K562 (cell line): ENCODE data around the gene JDP2. TPM values are rescaled to one million over a fixed set of nuclear protein-coding genes. Genes with fewer than 3 reads are reported as not detected.

Experiments used
- ATAC-seq: fragments of 200-7000 bp; cut with Tn5 transposase; 3 replicates; pipeline ENCODE4 v1.9.1; 2020; ENCODE audit warnings: moderate library complexity
- BruUV-seq: library from RNA; stranded (reverse); fragments of 400-500 nt; replicated peaks from 2 replicates; lab custom pipeline; 2021; lab: Mats Ljungman, UMichigan
- CTCF ChIA-PET: fragments of 300-600 bp; formaldehyde crosslinking; extraction: SDS; loops from one replicate; lab custom pipeline; 2021; ENCODE audit warnings: low intra/inter-chr PET ratio; lab: Yijun Ruan, JAX
- POLR2A ChIA-PET: fragments of 300-600, 350-650 bp; sonication (Branson Sonifier 250); formaldehyde crosslinking; extraction: SDS; loops from one replicate; lab custom pipeline; 2021; ENCODE audit warnings: antibody characterized with exemption, inconsistent platforms; lab: Yijun Ruan, JAX
- DNase-seq, 4 experiments: peaks; one replicate each; pipeline versions ENCODE4 v3.0.0 to v3.0.0-alpha.2; 2011 to 2018; ENCODE audit warnings: low spot score in 3 of 4, mixed read lengths in 3 of 4; ENCODE audit errors: extremely low read depth in 1 of 4
- FAIRE-seq: peaks from 2 replicates; lab custom pipeline; 2011; peaks lifted over from hg19 to GRCh38; lab: Jason Lieb, UNC
- H2AFZ ChIP-seq: 2 replicates; pipeline ENCODE4 v1.6.0; 2011; ENCODE audit warnings: low read depth, low read length, control low read depth, inconsistent platforms
- H3K27ac ChIP-seq: fragments of 200-600 bp; 3 replicates; pipeline ENCODE4 v1.8.0; 2011; ENCODE audit warnings: low read depth, mild to moderate bottlenecking, control low read depth, inconsistent platforms, low read length, moderate library complexity, mixed read lengths; ENCODE audit errors: extremely low read depth
- H3K27me3 ChIP-seq, 2 experiments: fragments of 300-600 bp in 1 of 2; 2 replicates in 1 of 2; 3 replicates in 1 of 2; pipeline versions ENCODE4 v1.6.0 to v1.8.0; 2011; ENCODE audit warnings: inconsistent platforms in 2 of 2, low read length in 2 of 2, mild to moderate bottlenecking in 1 of 2, mixed read lengths in 1 of 2, moderate library complexity in 1 of 2; ENCODE audit not compliant: control insufficient read depth in 2 of 2, insufficient read depth in 2 of 2
- H3K36me3 ChIP-seq: fragments of 300-600 bp; 3 replicates; pipeline ENCODE4 v1.8.0; 2011; ENCODE audit warnings: mild to moderate bottlenecking, low read length, inconsistent platforms; ENCODE audit not compliant: control insufficient read depth, insufficient read depth
- H3K4me1 ChIP-seq, 2 experiments: fragments of 200-600 bp in 1 of 2; replicated peaks in 1 of 2; 2 replicates in 1 of 2; 3 replicates in 1 of 2; pipeline versions ENCODE4 v1.5.1 to v1.8.0; 2011; ENCODE audit warnings: inconsistent platforms in 2 of 2, low read length in 2 of 2, mild to moderate bottlenecking in 1 of 2, mixed read lengths in 1 of 2, moderate library complexity in 1 of 2; ENCODE audit not compliant: control insufficient read depth in 2 of 2, insufficient read depth in 2 of 2
- H3K4me2 ChIP-seq: 2 replicates; pipeline ENCODE4 v1.6.1; 2011; ENCODE audit warnings: low read length, control low read depth, inconsistent platforms, mixed read lengths; ENCODE audit not compliant: insufficient read depth
- H3K4me3 ChIP-seq: fragments of 200-600 bp; sonication (generic), shearing (Covaris generic); 2 replicates; pipeline ENCODE4 v1.5.1; 2016; ENCODE audit warnings: control low read depth, inconsistent platforms
- H3K79me2 ChIP-seq: fragments of 200-600 bp; 3 replicates; pipeline ENCODE4 v1.8.0; 2011; ENCODE audit warnings: low read length, inconsistent platforms; ENCODE audit not compliant: control insufficient read depth, insufficient read depth
- H3K9ac ChIP-seq, 2 experiments: 2 replicates each; pipeline versions ENCODE4 v1.6.0 to v1.6.1; 2011; ENCODE audit warnings: low read depth in 2 of 2, low read length in 2 of 2, control low read depth in 1 of 2, inconsistent platforms in 1 of 2, mild to moderate bottlenecking in 1 of 2, mixed read lengths in 1 of 2; ENCODE audit not compliant: insufficient read depth in 1 of 2
- H3K9me1 ChIP-seq: one replicate; pipeline ENCODE4 v1.6.0; 2011; ENCODE audit warnings: inconsistent platforms, mild to moderate bottlenecking, low read length, moderate library complexity; ENCODE audit not compliant: control insufficient read depth, insufficient read depth
- H3K9me3 ChIP-seq: replicated peaks from 2 replicates; pipeline ENCODE4 v1.5.1; 2011; ENCODE audit warnings: low read depth, low read length, inconsistent platforms; ENCODE audit not compliant: control insufficient read depth, insufficient read depth
- H4K20me1 ChIP-seq: replicated peaks from 2 replicates; pipeline ENCODE4 v1.6.1; 2011; ENCODE audit warnings: low read length, inconsistent platforms, mixed read lengths; ENCODE audit not compliant: control insufficient read depth, insufficient read depth
- BDP1 ChIP-seq: IDR thresholded peaks from 3 replicates; pipeline ENCODE4 v1.6.1; 2011; ENCODE audit not compliant: insufficient read length, insufficient read depth
- FOXK1 ChIP-seq: sonication (generic); formaldehyde crosslinking; IDR thresholded peaks from 2 replicates; pipeline ENCODE4 v1.8.0; 2022; ENCODE audit warnings: missing genetic modification reagents, mild to moderate bottlenecking, borderline replicate concordance
- HDAC2 ChIP-seq: fragments of 450-650 bp; IDR thresholded peaks from 2 replicates; pipeline ENCODE4 v1.6.1; 2016; ENCODE audit warnings: mild to moderate bottlenecking
- MAFF ChIP-seq: IDR thresholded peaks from 2 replicates; pipeline ENCODE4 v1.6.1; 2012; ENCODE audit warnings: low read length, improper control_type of control experiment
- PHF21A ChIP-seq: fragments of 450-650 bp; IDR thresholded peaks from 2 replicates; pipeline ENCODE4 v1.6.1; 2017; ENCODE audit warnings: low read depth, borderline replicate concordance
- POLR2A ChIP-seq: fragments of 450-650 bp; conservative IDR thresholded peaks from 2 replicates; pipeline ENCODE4 v1.6.1; 2016
- PTBP1 ChIP-seq: fragments of 200-400 bp; formaldehyde crosslinking; IDR thresholded peaks from 2 replicates; pipeline ENCODE4 v1.6.1; 2017; ENCODE audit warnings: low read depth, low read length
- STAG1 ChIP-seq: sonication (generic); formaldehyde crosslinking; IDR thresholded peaks from 2 replicates; pipeline ENCODE4 v1.5.0; 2020; ENCODE audit warnings: missing genetic modification reagents, borderline replicate concordance
- TAL1 ChIP-seq: fragments of 450-650 bp; IDR thresholded peaks from 2 replicates; pipeline ENCODE4 v1.6.1; 2016; ENCODE audit warnings: mild to moderate bottlenecking
- TEAD1 ChIP-seq, 2 experiments: fragments of 450-650 bp in 1 of 2; sonication (generic) in 1 of 2; formaldehyde crosslinking; IDR thresholded peaks; 2 replicates each; pipeline versions ENCODE4 v1.4.0 to v1.8.0; 2020 to 2022; ENCODE audit warnings: mild to moderate bottlenecking in 2 of 2, missing genetic modification reagents in 1 of 2
- XRCC5 ChIP-seq: fragments of 200-400 bp; formaldehyde crosslinking; IDR thresholded peaks from 2 replicates; pipeline ENCODE4 v1.6.1; 2017; ENCODE audit warnings: low read depth, mild to moderate bottlenecking, low read length
- ZNF23 ChIP-seq: fragments of 250-450 bp; sonication (Bioruptor Pico); IDR thresholded peaks from 2 replicates; pipeline ENCODE4 v1.4.0; 2020; ENCODE audit warnings: mild to moderate bottlenecking
- ZNF274 ChIP-seq: IDR thresholded peaks from 2 replicates; pipeline ENCODE4 v1.6.1; 2011; ENCODE audit warnings: low read depth, mild to moderate bottlenecking, low read length, moderate library complexity, borderline replicate concordance
- ZNF75A ChIP-seq: fragments of 450-650 bp; formaldehyde crosslinking; IDR thresholded peaks from 2 replicates; pipeline ENCODE4 v1.4.0; 2020; ENCODE audit warnings: mild to moderate bottlenecking
- ZSCAN32 ChIP-seq: fragments of 450-650 bp; formaldehyde crosslinking; IDR thresholded peaks from 2 replicates; pipeline ENCODE4 v1.4.0; 2020; ENCODE audit warnings: mild to moderate bottlenecking, moderate library complexity
- WGBS: fragments of 100-300 bp; shearing (Covaris generic); methylation state at CpG from one replicate; pipeline ENCODE4 v1.1.6; 2016; ENCODE audit warnings: low coverage, mixed read lengths; ENCODE audit not compliant: insufficient coverage; ENCODE audit errors: missing lambda C conversion rate; 5-methylcytosine and 5-hydroxymethylcytosine counted together
- in situ Hi-C: fragments of 300-500 bp; cut with MboI; formaldehyde crosslinking; loops from 4 replicates; pipeline ENCODE4 v1.15.0; 2018; ENCODE audit warnings: inconsistent platforms, mixed read lengths
- intact Hi-C: fragments of 100-400 bp; cut with micrococcal nuclease; formaldehyde crosslinking; loops from 2 replicates; pipeline ENCODE4 v1.14.2; 2022
- polyA plus RNA-seq, 8 experiments: library from polyadenylated mRNA; depleted of rRNA in 4 of 8; stranded (reverse) in 5 of 8; unstranded in 3 of 8; fragments of >200 nt; fragmentation: Nextera tagmentation in 2 of 8; fragmentation: Illumina TruSeq in 1 of 8; extraction: Ambion mirVana in 2 of 8; extraction: Trizol in 1 of 8; gene quantifications; 2 replicates each; pipeline versions ENCODE4 v1.2.1 to v1.2.3, GENCODE V29; 2011 to 2014; ENCODE audit warnings: inconsistent platforms in 1 of 8, missing spikeins in 1 of 8
- total RNA-seq, 7 experiments: library from RNA; depleted of rRNA in 6 of 7; stranded (reverse); fragments of >200 nt in 6 of 7; fragmentation: Illumina TruSeq in 2 of 7; extraction: Trizol in 2 of 7; gene quantifications; 2 replicates each; pipeline versions ENCODE4 v1.2.1 to v1.2.3, GENCODE V29; 2011 to 2021; ENCODE audit warnings: low replicate concordance in 1 of 7
- TF ChIP-seq, protein P1 (sequence below): fragments of 250-450 bp; sonication (Bioruptor Pico); IDR thresholded peaks from 2 replicates; pipeline ENCODE4 v1.4.0; 2020
- TF ChIP-seq, protein P2 (sequence below): fragments of 250-450 bp; sonication (Bioruptor Pico); IDR thresholded peaks from 2 replicates; pipeline ENCODE4 v1.6.1; 2021; ENCODE audit warnings: mild to moderate bottlenecking

The JDP2 gene
- total and polyA plus RNA-seq, 9 of the 15 experiments (the other 6 are each of a cell fraction or from before 2014, with no cell fraction given): 0.27 to 13.8 (median 3.1) TPM

DNA sequence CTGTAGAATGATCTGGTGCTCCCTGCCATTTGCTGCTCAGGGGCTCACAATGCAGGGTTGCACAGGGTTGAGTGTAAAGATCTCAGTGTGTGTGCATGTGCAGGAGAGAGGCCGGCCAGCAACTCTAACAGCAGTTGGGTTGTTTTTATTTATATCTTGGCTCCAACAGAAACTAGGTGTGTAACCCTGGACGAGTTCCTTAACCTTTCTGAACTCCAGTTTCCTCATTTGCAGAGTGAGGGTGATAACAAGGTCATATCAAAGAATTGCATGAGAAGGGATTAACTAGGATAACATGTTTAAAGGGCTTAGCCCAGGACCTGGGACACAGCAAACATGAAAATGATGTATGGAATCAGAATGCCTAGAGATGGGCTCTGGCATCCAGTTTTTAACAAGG, 14.8 kb upstream of the JDP2 start:
- no peak overlapping the region for H3K4me2 ChIP-seq
- H3K9ac ChIP-seq: no peak overlapping the region
- CTCF ChIA-PET: no interaction called here
- H3K4me3 ChIP-seq: no peak overlapping the region
- TF ChIP-seq, protein P1, sequence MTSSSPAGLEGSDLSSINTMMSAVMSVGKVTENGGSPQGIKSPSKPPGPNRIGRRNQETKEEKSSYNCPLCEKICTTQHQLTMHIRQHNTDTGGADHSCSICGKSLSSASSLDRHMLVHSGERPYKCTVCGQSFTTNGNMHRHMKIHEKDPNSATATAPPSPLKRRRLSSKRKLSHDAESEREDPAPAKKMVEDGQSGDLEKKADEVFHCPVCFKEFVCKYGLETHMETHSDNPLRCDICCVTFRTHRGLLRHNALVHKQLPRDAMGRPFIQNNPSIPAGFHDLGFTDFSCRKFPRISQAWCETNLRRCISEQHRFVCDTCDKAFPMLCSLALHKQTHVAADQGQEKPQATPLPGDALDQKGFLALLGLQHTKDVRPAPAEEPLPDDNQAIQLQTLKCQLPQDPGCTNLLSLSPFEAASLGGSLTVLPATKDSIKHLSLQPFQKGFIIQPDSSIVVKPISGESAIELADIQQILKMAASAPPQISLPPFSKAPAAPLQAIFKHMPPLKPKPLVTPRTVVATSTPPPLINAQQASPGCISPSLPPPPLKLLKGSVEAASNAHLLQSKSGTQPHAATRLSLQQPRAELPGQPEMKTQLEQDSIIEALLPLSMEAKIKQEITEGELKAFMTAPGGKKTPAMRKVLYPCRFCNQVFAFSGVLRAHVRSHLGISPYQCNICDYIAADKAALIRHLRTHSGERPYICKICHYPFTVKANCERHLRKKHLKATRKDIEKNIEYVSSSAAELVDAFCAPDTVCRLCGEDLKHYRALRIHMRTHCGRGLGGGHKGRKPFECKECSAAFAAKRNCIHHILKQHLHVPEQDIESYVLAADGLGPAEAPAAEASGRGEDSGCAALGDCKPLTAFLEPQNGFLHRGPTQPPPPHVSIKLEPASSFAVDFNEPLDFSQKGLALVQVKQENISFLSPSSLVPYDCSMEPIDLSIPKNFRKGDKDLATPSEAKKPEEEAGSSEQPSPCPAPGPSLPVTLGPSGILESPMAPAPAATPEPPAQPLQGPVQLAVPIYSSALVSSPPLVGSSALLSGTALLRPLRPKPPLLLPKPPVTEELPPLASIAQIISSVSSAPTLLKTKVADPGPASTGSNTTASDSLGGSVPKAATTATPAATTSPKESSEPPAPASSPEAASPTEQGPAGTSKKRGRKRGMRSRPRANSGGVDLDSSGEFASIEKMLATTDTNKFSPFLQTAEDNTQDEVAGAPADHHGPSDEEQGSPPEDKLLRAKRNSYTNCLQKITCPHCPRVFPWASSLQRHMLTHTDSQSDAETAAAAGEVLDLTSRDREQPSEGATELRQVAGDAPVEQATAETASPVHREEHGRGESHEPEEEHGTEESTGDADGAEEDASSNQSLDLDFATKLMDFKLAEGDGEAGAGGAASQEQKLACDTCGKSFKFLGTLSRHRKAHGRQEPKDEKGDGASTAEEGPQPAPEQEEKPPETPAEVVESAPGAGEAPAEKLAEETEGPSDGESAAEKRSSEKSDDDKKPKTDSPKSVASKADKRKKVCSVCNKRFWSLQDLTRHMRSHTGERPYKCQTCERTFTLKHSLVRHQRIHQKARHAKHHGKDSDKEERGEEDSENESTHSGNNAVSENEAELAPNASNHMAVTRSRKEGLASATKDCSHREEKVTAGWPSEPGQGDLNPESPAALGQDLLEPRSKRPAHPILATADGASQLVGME: no peak
- no peak for TF ChIP-seq BDP1
- no peak for TF ChIP-seq PHF21A
- no peak for TF ChIP-seq MAFF
- TF ChIP-seq ZNF274: no peak
- no peak for TF ChIP-seq PTBP1
- no peak for TF ChIP-seq POLR2A
- TF ChIP-seq STAG1 (CRISPR knock-in tag): no peak
- TF ChIP-seq, protein P2, sequence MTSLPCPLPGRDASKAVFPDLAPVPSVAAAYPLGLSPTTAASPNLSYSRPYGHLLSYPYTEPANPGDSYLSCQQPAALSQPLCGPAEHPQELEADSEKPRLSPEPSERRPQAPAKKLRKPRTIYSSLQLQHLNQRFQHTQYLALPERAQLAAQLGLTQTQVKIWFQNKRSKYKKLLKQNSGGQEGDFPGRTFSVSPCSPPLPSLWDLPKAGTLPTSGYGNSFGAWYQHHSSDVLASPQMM: no peak
- no peak for TF ChIP-seq TAL1
- TF ChIP-seq ZSCAN32 (CRISPR knock-in tag): no peak
- TF ChIP-seq HDAC2: no peak
- no peak for TF ChIP-seq ZNF75A (CRISPR knock-in tag)
- no peak for TF ChIP-seq ZNF23 (CRISPR knock-in tag)
- no peak for TF ChIP-seq TEAD1 (CRISPR knock-in tag; IDR thresholded peaks at IDR 0.05)
- TF ChIP-seq FOXK1 (CRISPR knock-in tag): no peak
- TF ChIP-seq XRCC5: no peak
- no peak overlapping the region for H3K27ac ChIP-seq
- H3K4me1 ChIP-seq: peaks cover 0 to 5% of the 10 kb centered on the region in 2 experiments; a peak in 3 of 5 replicates
- no peaks in the 10 kb centered on the region for H3K9me3 ChIP-seq
- BruUV-seq: no TSS peak
- POLR2A ChIA-PET: interaction anchor here (0.7 kb wide), 1 partner anchor 20 kb away, joined by 3 read pairs; no protein-coding TSS in a partner anchor
- ATAC-seq: no peak
- no peaks in the 10 kb centered on the region for H3K27me3 ChIP-seq
- no peaks in the 10 kb centered on the region for H4K20me1 ChIP-seq
- no peak for DNase-seq
- H3K36me3 ChIP-seq: no peaks in the 10 kb centered on the region
- in situ Hi-C loops (no loop called here), intact Hi-C loops (no loop called here)
- no peaks in the 10 kb centered on the region for H3K9me1 ChIP-seq
- 0 out of 2 replicates have a peak overlapping the region, but pooled peaks have one; percentile 8 for H2AFZ ChIP-seq
- WGBS: 6% methylated on average over 2 of the region's 2 CpGs
- no peak for FAIRE-seq
- no peaks in the 10 kb centered on the region for H3K79me2 ChIP-seq
